HFF-Myc (cell line): ENCODE data around the gene TRABD2A.

Experiments used
- DNase-seq: peaks from one replicate; pipeline ENCODE4 v3.0.0-alpha.2; 2011; ENCODE audit warnings: low read depth; ENCODE audit errors: extremely low read depth
- H3K4me3 ChIP-seq: replicated peaks from 2 replicates; pipeline ENCODE4 v1.5.1; 2011; ENCODE audit warnings: low read depth, mild to moderate bottlenecking, control low read depth, low read length
- CTCF ChIP-seq: IDR thresholded peaks from 2 replicates; pipeline ENCODE4 v1.5.1; 2012; ENCODE audit warnings: mild to moderate bottlenecking, low read depth, low read length, control low read depth; ENCODE audit errors: missing control alignments

The TRABD2A gene

GRCh38 chr2:84904151-84904550 lies 23.3 kb upstream of the TRABD2A start:
- no peak overlapping the region for H3K4me3 ChIP-seq
- TF ChIP-seq CTCF, result no peak
- DNase-seq, result no peak

DNA sequence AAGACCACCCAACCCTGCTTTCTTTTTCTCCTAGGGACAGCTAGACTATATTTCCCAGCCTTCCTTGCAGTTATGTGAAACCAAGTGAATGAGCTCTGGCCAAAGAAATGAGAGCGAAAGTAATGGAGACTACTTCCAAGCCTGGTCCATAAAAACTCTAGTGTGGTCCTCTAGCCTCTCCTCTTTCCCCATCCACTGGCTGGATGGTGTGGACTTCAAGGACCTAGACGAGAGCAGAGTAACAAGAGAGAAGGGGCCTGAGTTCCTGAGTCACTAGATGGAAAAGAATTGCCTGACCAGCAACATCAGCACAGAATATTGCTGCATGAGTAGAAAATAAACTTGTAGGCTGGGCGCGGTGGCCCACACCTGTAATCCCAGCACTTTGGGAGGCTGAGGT lies 21.6 kb upstream of the TRABD2A start:
- TF ChIP-seq CTCF, result no peak
- no peak overlapping the region for H3K4me3 ChIP-seq
- DNase-seq, result no peak

GRCh38 chr2:84901593-84902120 lies 20.8 kb upstream of the TRABD2A start:
- no peak overlapping the region for H3K4me3 ChIP-seq
- no peak for DNase-seq
- no peak for TF ChIP-seq CTCF

DNA sequence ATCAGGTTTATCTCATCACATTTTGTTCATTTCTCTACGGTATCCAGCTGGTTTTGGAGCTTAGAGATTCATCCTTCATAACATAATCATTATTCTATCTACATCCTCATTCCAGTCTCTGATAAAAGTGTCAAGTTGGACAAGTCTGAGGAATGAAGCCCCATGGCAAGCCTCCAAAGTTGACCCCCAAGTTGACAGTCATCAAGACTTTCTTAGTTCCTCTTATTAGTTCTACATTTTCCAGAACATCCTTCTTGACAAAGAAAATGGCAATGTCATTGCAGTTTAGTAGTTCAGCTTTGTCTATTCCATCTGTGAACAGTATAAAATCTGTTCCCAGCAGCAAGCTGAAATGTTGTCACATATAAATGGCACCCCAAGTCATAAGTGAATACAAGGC lies 20.1 kb upstream of the TRABD2A start:
- no peak overlapping the region for H3K4me3 ChIP-seq
- no peak for DNase-seq
- no peak for TF ChIP-seq CTCF

GRCh38 chr2:84899304-84900204 lies 18.7 kb upstream of the TRABD2A start:
- no peak for DNase-seq
- H3K4me3 ChIP-seq, result no peak overlapping the region
- TF ChIP-seq CTCF, result no peak

DNA sequence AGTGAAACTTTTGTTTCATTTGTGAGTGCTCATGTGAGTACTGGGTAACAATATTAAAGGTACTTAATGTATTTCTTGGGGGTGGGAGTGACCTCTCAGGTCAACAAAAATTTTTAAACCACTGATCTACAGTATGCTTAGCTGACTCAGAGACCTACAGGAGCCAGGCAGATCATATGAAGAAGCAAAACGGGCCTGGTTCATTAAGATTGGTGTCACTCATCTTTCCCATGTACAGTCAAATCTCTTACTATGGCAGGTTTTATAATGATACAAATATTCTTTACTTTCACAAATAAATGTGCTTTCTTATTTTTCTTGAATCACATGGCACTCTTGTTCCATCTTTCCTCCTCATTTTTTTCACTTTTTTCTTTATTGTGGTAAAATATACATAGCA lies 16.9 kb upstream of the TRABD2A start:
- no peak for DNase-seq
- no peak overlapping the region for H3K4me3 ChIP-seq
- TF ChIP-seq CTCF, result no peak

GRCh38 chr2:84896567-84896966 lies 15.7 kb upstream of the TRABD2A start:
- DNase-seq, result no peak
- H3K4me3 ChIP-seq, result no peak overlapping the region
- TF ChIP-seq CTCF, result no peak
